Bone marrow (tissue), 2 donors: ENCODE measurements around the gene DHPS.
A peak's percentile ranks its signal among the peaks of the same experiment; 100 is the strongest.

Experiments
- DNase-seq, 2 donors: peaks; one replicate each; lab custom pipeline; 2025; lab: John Stamatoyannopoulos, UW

The DHPS gene

GRCh38 chr19:12675399-12675798 lies 6.3 kb downstream of the DHPS start:
- DNase-seq, result no peak

GRCh38 chr19:12672744-12673143 lies 8.9 kb downstream of the DHPS start:
- DNase-seq, result no peak

- no peak for DNase-seq
Measured at GRCh38 chr19:12670159-12670928, 11.3 kb downstream of the DHPS start.

- DNase-seq, result peak; percentile 69 to 93
Measured at GRCh38 chr19:12669270-12670158, 12.2 kb downstream of the DHPS start.

- DNase-seq, result peak; percentile 7 to 75
Measured at GRCh38 chr19:12668932-12669269, 12.8 kb downstream of the DHPS start.

GRCh38 chr19:12668346-12668745 lies 13.3 kb downstream of the DHPS start:
- DNase-seq, result no peak

- no peak for DNase-seq
Measured at GRCh38 chr19:12667731-12668302, 13.9 kb downstream of the DHPS start.

GRCh38 chr19:12666265-12667048 lies 15.2 kb downstream of the DHPS start, which contains the start of the genes MAN2B1 and WDR83:
Gene MAN2B1 (minus strand): TSS chr19:12666742. CDS start chr19:12666701, 41 bp downstream.
Gene WDR83 (plus strand): TSS chr19:12666807. CDS start chr19:12669791, 2,984 bp downstream.
- peak; percentile 22 to 40 for DNase-seq

GRCh38 chr19:12665671-12666264 lies 15.9 kb downstream of the DHPS start:
- DNase-seq, result peak in 1 of 2 donors; percentile 32

GRCh38 chr19:12665281-12665573 lies 16.5 kb downstream of the DHPS start:
- peak; percentile 46 to 85 for DNase-seq

GRCh38 chr19:12664406-12665280 lies 17.0 kb downstream of the DHPS start:
- DNase-seq, result no peak

- DNase-seq, result no peak
Measured at GRCh38 chr19:12660980-12661379, 20.7 kb downstream of the DHPS start.

- no peak for DNase-seq
Measured at GRCh38 chr19:12657966-12658365, 23.7 kb downstream of the DHPS start.

GRCh38 chr19:12656899-12657571 lies 24.6 kb downstream of the DHPS start:
- no peak for DNase-seq

- no peak for DNase-seq
Measured at GRCh38 chr19:12655546-12655945, 26.1 kb downstream of the DHPS start.

- no peak for DNase-seq
Measured at GRCh38 chr19:12652219-12652618, 29.5 kb downstream of the DHPS start.

- no peak for DNase-seq
Measured at GRCh38 chr19:12649941-12650340, 31.7 kb downstream of the DHPS start.

GRCh38 chr19:12648088-12648487 lies 33.6 kb downstream of the DHPS start:
- DNase-seq, result no peak

GRCh38 chr19:12647490-12648071 lies 34.1 kb downstream of the DHPS start:
- no peak for DNase-seq

GRCh38 chr19:12647047-12647446 lies 34.6 kb downstream of the DHPS start:
- DNase-seq, result no peak
